ENCODE measurements around the gene CCDC9. TPM values are rescaled to one million over a fixed set of nuclear protein-coding genes. Genes with fewer than 3 reads are reported as not detected.

CCDC9 gene
- polyA plus RNA-seq (2011; rRNA removed) (5.0 and 6.6 TPM in 2 replicates), polyA minus RNA-seq (2011; rRNA and poly(A)+ RNA removed) (4.7 and 9.3 TPM in 2 replicates)

- Histone ChIP-seq H3K27me3 (ENCODE audit: control insufficient read depth, insufficient read depth, low read length) (no peaks in the 10 kb centered on the region), H3K9me3 (ENCODE audit: control insufficient read depth, insufficient read depth, low read length) (no peaks in the 10 kb centered on the region), H3K27ac (ENCODE audit: low read depth, low read length) (peak within 1 kb of the TSS; percentile 96), H3K4me3 (ENCODE audit: low read depth, low read length) (peak within 1 kb of the TSS; percentile 75)
- no peak for TF ChIP-seq CTCF (IDR thresholded peaks at IDR 0.05; ENCODE audit: low read depth, low read length)
- peak; percentile 89 for DNase-seq (ENCODE audit: low read depth, low spot score)
- CTCF ChIA-PET: interaction anchor here (0.6 to 3.3 kb wide), 4 partner anchors 9 to 229 kb away, joined by 3 to 26 read pairs (median 14); no protein-coding TSS in a partner anchor
- POLR2A ChIA-PET: interaction anchor here (0.5 to 2.4 kb wide), 13 partner anchors 9 to 143 kb away, joined by 3 to 44 read pairs (median 3); partner anchors contain the start of genes INAFM1 and ZC3H4
Measured at GRCh38 chr19:47255879-47256692, at the start of gene CCDC9. CCDC9 (plus strand) TSS chr19:47256525; CDS start chr19:47258401, 1,876 bp downstream.

GRCh38 chr19:47209319-47210179, 46.8 kb upstream of the CCDC9 start:
- TF ChIP-seq CTCF (IDR thresholded peaks at IDR 0.05; ENCODE audit: low read depth, low read length): no peak
- no peaks in the 10 kb centered on the region for H3K27me3 ChIP-seq (ENCODE audit: control insufficient read depth, insufficient read depth, low read length)
- DNase-seq (ENCODE audit: low read depth, low spot score): peak; percentile 57
- POLR2A ChIA-PET: interaction anchor here (0.6 to 4.4 kb wide), 6 partner anchors 13 to 52 kb away, joined by 3 to 78 read pairs (median 6); no protein-coding TSS in a partner anchor
- CTCF ChIA-PET: interaction anchor here (0.6 to 10.5 kb wide), 20 partner anchors 9 to 226 kb away, joined by 3 to 295 read pairs (median 8); no protein-coding TSS in a partner anchor
- no peaks in the 10 kb centered on the region for H3K9me3 ChIP-seq (ENCODE audit: control insufficient read depth, insufficient read depth, low read length)
- H3K4me3 ChIP-seq (ENCODE audit: low read depth, low read length): no peak overlapping the region
- peak overlapping the region; percentile 95 for H3K27ac ChIP-seq (ENCODE audit: low read depth, low read length)

GRCh38 chr19:47210180-47210490, 46.2 kb upstream of the CCDC9 start:
- DNase-seq (ENCODE audit: low read depth, low spot score): no peak
- Histone ChIP-seq H3K27me3 (ENCODE audit: control insufficient read depth, insufficient read depth, low read length) (no peaks in the 10 kb centered on the region), H3K9me3 (ENCODE audit: control insufficient read depth, insufficient read depth, low read length) (no peaks in the 10 kb centered on the region), H3K4me3 (ENCODE audit: low read depth, low read length) (no peak overlapping the region), H3K27ac (ENCODE audit: low read depth, low read length) (peak overlapping the region; percentile 95)
- no peak for TF ChIP-seq CTCF (IDR thresholded peaks at IDR 0.05; ENCODE audit: low read depth, low read length)
- CTCF ChIA-PET: interaction anchor here (0.6 to 10.5 kb wide), 26 partner anchors 10 to 227 kb away, joined by 3 to 295 read pairs (median 6); no protein-coding TSS in a partner anchor
- POLR2A ChIA-PET: interaction anchor here (0.9 to 4.4 kb wide), 6 partner anchors 16 to 53 kb away, joined by 3 to 78 read pairs (median 4); partner anchors contain the start of gene CCDC9

GRCh38 chr19:47210689-47211316, 45.5 kb upstream of the CCDC9 start:
- DNase-seq (ENCODE audit: low read depth, low spot score): peak; percentile 59
- CTCF ChIA-PET: interaction anchor here (0.8 to 10.5 kb wide), 30 partner anchors 9 to 180 kb away, joined by 3 to 295 read pairs (median 5); partner anchors contain the start of gene CCDC9
- no peaks in the 10 kb centered on the region for H3K27me3 ChIP-seq (ENCODE audit: control insufficient read depth, insufficient read depth, low read length)
- peak; percentile 84 for TF ChIP-seq CTCF (IDR thresholded peaks at IDR 0.05; ENCODE audit: low read depth, low read length)
- POLR2A ChIA-PET: interaction anchor here (0.7 to 4.4 kb wide), 7 partner anchors 13 to 54 kb away, joined by 3 to 78 read pairs (median 4); partner anchors contain the start of gene CCDC9
- H3K4me3 ChIP-seq (ENCODE audit: low read depth, low read length): no peak overlapping the region
- H3K27ac ChIP-seq (ENCODE audit: low read depth, low read length): peak overlapping the region; percentile 95
- H3K9me3 ChIP-seq (ENCODE audit: control insufficient read depth, insufficient read depth, low read length): no peaks in the 10 kb centered on the region

All from AG04450 (cell line).